Hippocampal formation (tissue), 2 donors: ENCODE data around the gene HOOK1.
"Not testable (repeated sequence)": the region's sequence is repeated elsewhere in the genome, so short reads cannot be mapped to it uniquely, and the experiment has no call there.

ENCODE experiments used
- DNase-seq, 2 donors: peaks; one replicate each; lab custom pipeline; 2025; lab: John Stamatoyannopoulos, UW

Gene HOOK1

GRCh38 chr1:59819566-59820438 lies 5.1 kb downstream of the HOOK1 start:
- DNase-seq = no peak

- DNase-seq = no peak
Observed at GRCh38 chr1:59827055-59827643, 12.4 kb downstream of the HOOK1 start.

GRCh38 chr1:59828160-59828559 lies 13.4 kb downstream of the HOOK1 start:
- DNase-seq = no peak

GRCh38 chr1:59831529-59831928 lies 16.8 kb downstream of the HOOK1 start:
- no peak for DNase-seq

GRCh38 chr1:59833022-59833421 lies 18.3 kb downstream of the HOOK1 start:
- DNase-seq = no peak

- DNase-seq = no peak
Observed at GRCh38 chr1:59833991-59834390, 19.2 kb downstream of the HOOK1 start.

GRCh38 chr1:59837857-59838256 lies 23.1 kb downstream of the HOOK1 start:
- DNase-seq = not testable (repeated sequence)

GRCh38 chr1:59845091-59845490 lies 30.3 kb downstream of the HOOK1 start:
- no peak for DNase-seq

GRCh38 chr1:59846209-59846894 lies 31.6 kb downstream of the HOOK1 start:
- DNase-seq = no peak

- DNase-seq = no peak
Observed at GRCh38 chr1:59846895-59847282, 32.1 kb downstream of the HOOK1 start.

GRCh38 chr1:59852117-59852516 lies 37.4 kb downstream of the HOOK1 start:
- DNase-seq = no peak

GRCh38 chr1:59855297-59855696 lies 40.5 kb downstream of the HOOK1 start:
- not testable (repeated sequence) for DNase-seq

- DNase-seq = no peak
Observed at GRCh38 chr1:59856725-59857338, 42.1 kb downstream of the HOOK1 start.

- no peak for DNase-seq
Observed at GRCh38 chr1:59857679-59858354, 43.1 kb downstream of the HOOK1 start.

GRCh38 chr1:59866462-59866861 lies 51.7 kb downstream of the HOOK1 start:
- DNase-seq = no peak

GRCh38 chr1:59871746-59872145 lies 57.0 kb downstream of the HOOK1 start:
- DNase-seq = no peak

GRCh38 chr1:59877108-59877682 lies 62.4 kb downstream of the HOOK1 start:
- DNase-seq = no peak

GRCh38 chr1:59878370-59878769 lies 63.6 kb downstream of the HOOK1 start:
- DNase-seq = no peak

- DNase-seq = peak; percentile 51 to 53
Observed at GRCh38 chr1:59879574-59879973, 64.8 kb downstream of the HOOK1 start.

GRCh38 chr1:59879996-59880505 lies 65.3 kb downstream of the HOOK1 start:
- no peak for DNase-seq

GRCh38 chr1:59880735-59881134 lies 66.0 kb downstream of the HOOK1 start:
- DNase-seq = no peak
